HG02642 (cell line): ENCODE data around the gene CRYBG1.
"Not testable (repeated sequence)": the region's sequence is repeated elsewhere in the genome, so short reads cannot be mapped to it uniquely, and the experiment has no call there.

ENCODE experiments used
- ATAC-seq: cut with Tn5 transposase; IDR thresholded peaks from one replicate; pipeline ENCODE4 v1.9.1; 2021; ENCODE audit warnings: mild to moderate bottlenecking; ENCODE audit not compliant: unreplicated experiment, poor library complexity

CRYBG1 gene

GRCh38 chr6:106490974-106491373, 130.5 kb downstream of the CRYBG1 start:
- no peak for ATAC-seq

GRCh38 chr6:106495014-106495413, 134.5 kb downstream of the CRYBG1 start:
- no peak for ATAC-seq

- no peak for ATAC-seq
Observed at GRCh38 chr6:106496823-106497222, 136.3 kb downstream of the CRYBG1 start.

- no peak for ATAC-seq
Observed at GRCh38 chr6:106501960-106502371, 141.4 kb downstream of the CRYBG1 start.

GRCh38 chr6:106502559-106502958, 142.0 kb downstream of the CRYBG1 start:
- ATAC-seq = no peak

GRCh38 chr6:106508277-106508676, 147.8 kb downstream of the CRYBG1 start:
- no peak for ATAC-seq

GRCh38 chr6:106508834-106509233, 148.3 kb downstream of the CRYBG1 start:
- ATAC-seq = no peak

GRCh38 chr6:106509420-106510089, 149.0 kb downstream of the CRYBG1 start:
- ATAC-seq = no peak

GRCh38 chr6:106510090-106510970, 149.8 kb downstream of the CRYBG1 start:
- ATAC-seq = peak; percentile 36

- no peak for ATAC-seq
Observed at GRCh38 chr6:106511288-106512047, 151.0 kb downstream of the CRYBG1 start.

- peak; percentile 72 for ATAC-seq
Observed at GRCh38 chr6:106512048-106512967, 151.8 kb downstream of the CRYBG1 start.

- ATAC-seq = peak; percentile 3
Observed at GRCh38 chr6:106512968-106513574, 152.6 kb downstream of the CRYBG1 start.

- no peak for ATAC-seq
Observed at GRCh38 chr6:106513808-106514582, 153.5 kb downstream of the CRYBG1 start.

GRCh38 chr6:106514583-106514885, 154.0 kb downstream of the CRYBG1 start:
- ATAC-seq = no peak

- not testable (repeated sequence) for ATAC-seq
Observed at GRCh38 chr6:106515582-106515981, 155.1 kb downstream of the CRYBG1 start.

- no peak for ATAC-seq
Observed at GRCh38 chr6:106516616-106517015, 156.1 kb downstream of the CRYBG1 start.

GRCh38 chr6:106517706-106518105, 157.2 kb downstream of the CRYBG1 start:
- no peak for ATAC-seq

GRCh38 chr6:106518748-106519147, 158.2 kb downstream of the CRYBG1 start:
- no peak for ATAC-seq
